Peyer's patch (tissue), 4 donors: Measurements from ENCODE around the gene FURIN. TPM values are rescaled to one million over a fixed set of nuclear protein-coding genes. Genes with fewer than 3 reads are reported as not detected.

ENCODE experiments used
- DNase-seq, 3 donors: peaks; one replicate each; pipeline ENCODE4 v3.0.0-alpha.2; 2017 to 2019
- H3K27ac ChIP-seq, 4 donors: fragments of 200-600 bp; sonication (generic); one replicate each; pipeline ENCODE4 v1.5.1; 2016 to 2019
- H3K27me3 ChIP-seq, 2 donors: fragments of 200-600 bp; sonication (generic); one replicate each; pipeline ENCODE4 v1.5.1; 2019
- H3K36me3 ChIP-seq, 3 donors: fragments of 200-600 bp; sonication (generic); one replicate each; pipeline ENCODE4 v1.5.1; 2016 to 2019
- H3K4me1 ChIP-seq, 4 donors: fragments of 200-600 bp; sonication (generic); one replicate each; pipeline ENCODE4 v1.5.1; 2016 to 2019
- H3K4me3 ChIP-seq, 4 donors: fragments of 200-600 bp; sonication (generic); 1 replicate in 3 of 4; 2 replicates in 1 of 4; pipeline ENCODE4 v1.5.1; 2016 to 2019; ENCODE audit warnings: mild to moderate bottlenecking in 1 of 4
- H3K9me3 ChIP-seq, 4 donors: fragments of 200-600 bp; sonication (generic); one replicate each; pipeline ENCODE4 v1.5.1; 2016 to 2019; ENCODE audit warnings: mild to moderate bottlenecking in 1 of 4
- POLR2A ChIP-seq, 2 donors: fragments of 450-650 bp; IDR thresholded peaks; one replicate each; pipeline ENCODE4 v1.5.1; 2017; ENCODE audit warnings: antibody characterized with exemption in 2 of 2, mild to moderate bottlenecking in 2 of 2, moderate library complexity in 2 of 2
- total RNA-seq, 4 donors: library from RNA; depleted of rRNA; stranded (reverse); fragments of >200 nt; gene quantifications; one replicate each; pipeline ENCODE4 v1.1.0, GENCODE V29; 2016
- TF ChIP-seq, protein P1 (sequence below), 6 experiments: fragments of 450-650 bp in 4 of 6; fragments of 200-600 bp in 2 of 6; sonication (generic) in 1 of 6; IDR thresholded peaks; one replicate each; pipeline ENCODE4 v1.5.1; 2017 to 2019; ENCODE audit warnings: antibody characterized with exemption in 6 of 6, mild to moderate bottlenecking in 3 of 6, moderate library complexity in 1 of 6

FURIN gene
- total RNA-seq, 4 donors from 2014 or later, result 53.6 to 76.7 (median 70.1) TPM

DNA sequence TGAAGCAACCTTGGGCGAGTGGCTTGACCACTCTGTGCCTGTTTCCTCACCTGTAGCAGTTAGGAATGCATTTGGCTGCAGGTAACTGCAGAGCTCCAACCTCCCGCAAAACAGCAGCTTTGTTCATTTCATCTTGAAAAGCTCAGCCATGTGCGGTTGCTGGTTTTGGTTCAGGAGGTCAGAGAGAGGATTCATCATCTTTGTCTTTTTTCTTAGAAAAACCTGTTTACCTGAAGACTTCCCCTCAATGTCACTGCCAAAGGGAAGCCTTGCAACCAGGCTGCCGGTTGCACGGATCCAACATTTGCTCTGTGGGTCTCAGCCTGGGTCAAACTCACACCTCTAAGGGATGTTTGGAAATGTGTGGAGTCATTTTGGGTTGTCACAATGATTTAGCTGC is 16.4 kb upstream of the FURIN start:
- Histone ChIP-seq H3K27me3 (no peaks in the 10 kb centered on the region), H3K4me1 (peaks cover 0 to 19% (median 9%) of the 10 kb centered on the region in 4 donors), H3K27ac (peak overlapping the region in 1 of 4 donors; percentile 56), H3K36me3 (no peaks in the 10 kb centered on the region), H3K4me3 (no peak overlapping the region), H3K9me3 (no peaks in the 10 kb centered on the region)
- TF ChIP-seq, protein P1, sequence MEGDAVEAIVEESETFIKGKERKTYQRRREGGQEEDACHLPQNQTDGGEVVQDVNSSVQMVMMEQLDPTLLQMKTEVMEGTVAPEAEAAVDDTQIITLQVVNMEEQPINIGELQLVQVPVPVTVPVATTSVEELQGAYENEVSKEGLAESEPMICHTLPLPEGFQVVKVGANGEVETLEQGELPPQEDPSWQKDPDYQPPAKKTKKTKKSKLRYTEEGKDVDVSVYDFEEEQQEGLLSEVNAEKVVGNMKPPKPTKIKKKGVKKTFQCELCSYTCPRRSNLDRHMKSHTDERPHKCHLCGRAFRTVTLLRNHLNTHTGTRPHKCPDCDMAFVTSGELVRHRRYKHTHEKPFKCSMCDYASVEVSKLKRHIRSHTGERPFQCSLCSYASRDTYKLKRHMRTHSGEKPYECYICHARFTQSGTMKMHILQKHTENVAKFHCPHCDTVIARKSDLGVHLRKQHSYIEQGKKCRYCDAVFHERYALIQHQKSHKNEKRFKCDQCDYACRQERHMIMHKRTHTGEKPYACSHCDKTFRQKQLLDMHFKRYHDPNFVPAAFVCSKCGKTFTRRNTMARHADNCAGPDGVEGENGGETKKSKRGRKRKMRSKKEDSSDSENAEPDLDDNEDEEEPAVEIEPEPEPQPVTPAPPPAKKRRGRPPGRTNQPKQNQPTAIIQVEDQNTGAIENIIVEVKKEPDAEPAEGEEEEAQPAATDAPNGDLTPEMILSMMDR (IDR thresholded peaks at IDR 0.05), result no peak
- no peak for TF ChIP-seq POLR2A (IDR thresholded peaks at IDR 0.05)
- no peak for DNase-seq

DNA sequence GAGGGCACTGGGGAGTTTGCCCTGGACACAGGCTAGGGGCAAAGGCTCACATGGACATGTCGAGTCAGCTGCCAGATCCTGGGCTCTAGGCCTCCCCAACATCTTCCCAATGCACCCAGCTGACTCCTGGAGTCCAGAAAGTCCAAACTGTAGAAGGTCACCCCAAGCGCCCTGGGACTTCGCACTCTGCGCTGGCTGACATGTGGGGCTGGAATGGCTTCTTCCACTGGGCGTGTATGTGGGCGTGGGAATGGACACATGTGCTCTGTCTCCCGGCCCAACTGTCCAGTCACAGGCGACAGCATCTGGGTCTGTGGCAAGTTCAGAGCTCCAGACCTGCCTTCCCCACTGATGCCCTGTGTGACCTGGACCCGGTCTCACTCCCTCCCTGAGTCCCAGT is 13.2 kb upstream of the FURIN start:
- no peak overlapping the region for H3K4me3 ChIP-seq
- H3K36me3 ChIP-seq, result no peaks in the 10 kb centered on the region

DNA sequence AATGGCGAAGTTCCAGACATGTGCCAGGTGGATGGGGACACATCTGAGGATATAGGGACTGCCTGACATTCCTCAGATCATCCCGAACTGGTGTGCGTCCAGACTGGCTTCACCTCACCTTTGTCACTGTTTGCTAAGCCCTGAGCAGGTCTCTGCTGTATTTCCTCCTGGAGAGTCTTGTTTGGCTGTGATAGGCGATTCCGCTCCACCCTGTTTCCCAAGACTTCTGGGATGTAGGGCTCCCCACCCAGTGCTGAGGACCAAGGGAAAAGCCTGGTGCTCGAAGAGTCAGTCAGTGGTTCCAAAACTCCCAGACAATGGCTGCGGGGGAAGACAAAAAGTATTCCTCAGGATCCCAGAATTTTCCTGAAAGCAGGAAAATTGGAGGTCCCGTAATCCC is 11.1 kb upstream of the FURIN start:
- Histone ChIP-seq H3K27ac (peak overlapping the region in 3 of 4 donors; percentile 52 to 66 (median 55)), H3K9me3 (no peaks in the 10 kb centered on the region), H3K4me1 (peaks cover 0 to 20% (median 8%) of the 10 kb centered on the region in 4 donors), H3K27me3 (no peaks in the 10 kb centered on the region), H3K36me3 (no peaks in the 10 kb centered on the region), H3K4me3 (no peak overlapping the region)
- TF ChIP-seq, protein P1 (IDR thresholded peaks at IDR 0.05), result no peak
- no peak for TF ChIP-seq POLR2A (IDR thresholded peaks at IDR 0.05)
- DNase-seq, result no peak

More for the DNA sequence above, 13.2 kb upstream of the FURIN start:
- Histone ChIP-seq H3K9me3 (no peaks in the 10 kb centered on the region), H3K27ac (no peak overlapping the region), H3K27me3 (no peaks in the 10 kb centered on the region), H3K4me1 (peaks cover 0 to 23% (median 9%) of the 10 kb centered on the region in 4 donors)
- peak in 1 of 3 donors; percentile 64 for DNase-seq
- no peak for TF ChIP-seq POLR2A (IDR thresholded peaks at IDR 0.05)
- TF ChIP-seq, protein P1 (IDR thresholded peaks at IDR 0.05), result no peak

- DNase-seq, result no peak
- TF ChIP-seq, protein P1 (IDR thresholded peaks at IDR 0.05), result no peak
- TF ChIP-seq POLR2A (IDR thresholded peaks at IDR 0.05), result no peak
- Histone ChIP-seq H3K36me3 (no peaks in the 10 kb centered on the region), H3K27me3 (no peaks in the 10 kb centered on the region), H3K9me3 (no peaks in the 10 kb centered on the region), H3K4me1 (peaks cover 0 to 16% (median 7%) of the 10 kb centered on the region in 4 donors), H3K27ac (peak overlapping the region in 1 of 4 donors; percentile 55), H3K4me3 (no peak overlapping the region)
Measured at GRCh38 chr15:90857883-90858443, 10.4 kb upstream of the FURIN start.

- H3K27ac ChIP-seq, result no peak overlapping the region
- DNase-seq, result peak in 1 of 3 donors; percentile 39
- peaks cover 0 to 13% (median 5%) of the 10 kb centered on the region in 4 donors for H3K4me1 ChIP-seq
- no peaks in the 10 kb centered on the region for H3K9me3 ChIP-seq
- H3K27me3 ChIP-seq, result no peaks in the 10 kb centered on the region
- no peak overlapping the region for H3K4me3 ChIP-seq
- no peak for TF ChIP-seq POLR2A (IDR thresholded peaks at IDR 0.05)
- TF ChIP-seq, protein P1 (IDR thresholded peaks at IDR 0.05), result no peak
- no peaks in the 10 kb centered on the region for H3K36me3 ChIP-seq
Measured at GRCh38 chr15:90859234-90860131, 8.9 kb upstream of the FURIN start.
